Heart right ventricle (tissue), 16 donors: ENCODE measurements around the gene ANO1. TPM values are rescaled to one million over a fixed set of nuclear protein-coding genes. Genes with fewer than 3 reads are reported as not detected.

ENCODE experiments used
- ATAC-seq, 8 donors: fragments of 200-7000 bp; cut with Tn5 transposase; one replicate each; pipeline ENCODE4 v1.9.1; 2020; ENCODE audit warnings: mild to moderate bottlenecking in 8 of 8, moderate library complexity in 8 of 8, moderate number of reproducible peaks in 1 of 8
- DNase-seq, 2 donors: peaks; one replicate each; pipeline ENCODE4 v3.0.0-alpha.2; 2020
- H3K27ac ChIP-seq, 10 donors: fragments of 200-600 bp; sonication (generic) in 2 of 10; one replicate each; pipeline versions ENCODE4 v1.5.0 to v1.8.0; 2020 to 2022; ENCODE audit warnings: mild to moderate bottlenecking in 3 of 10
- H3K27me3 ChIP-seq, 7 donors: fragments of 200-600 bp; one replicate each; pipeline ENCODE4 v1.8.0; 2021 to 2022; ENCODE audit warnings: mild to moderate bottlenecking in 2 of 7
- H3K36me3 ChIP-seq, 9 donors: fragments of 200-600 bp; sonication (generic) in 1 of 9; one replicate each; pipeline versions ENCODE4 v1.5.0 to v1.8.0; 2020 to 2022; ENCODE audit warnings: mild to moderate bottlenecking in 2 of 9
- H3K4me1 ChIP-seq, 9 donors: fragments of 200-600 bp; sonication (generic) in 1 of 9; one replicate each; pipeline versions ENCODE4 v1.5.0 to v1.8.0; 2020 to 2022; ENCODE audit warnings: mild to moderate bottlenecking in 4 of 9
- H3K4me3 ChIP-seq, 10 donors: fragments of 200-600 bp; sonication (generic) in 2 of 10; one replicate each; pipeline versions ENCODE4 v1.5.0 to v1.8.0; 2020 to 2022; ENCODE audit warnings: mild to moderate bottlenecking in 7 of 10, moderate library complexity in 2 of 10
- H3K9me3 ChIP-seq, 11 donors: fragments of 200-600 bp in 10 of 11; sonication (generic) in 2 of 11; one replicate each; pipeline versions ENCODE4 v1.5.0 to v1.8.0; 2013 to 2022; ENCODE audit warnings: mild to moderate bottlenecking in 2 of 11, control low read depth in 1 of 11, moderate library complexity in 1 of 11
- CTCF ChIP-seq, 9 donors: fragments of 200-600 bp; sonication (generic) in 2 of 9; IDR thresholded peaks; one replicate each; pipeline versions ENCODE4 v1.5.0 to v1.8.0; 2021 to 2022; ENCODE audit warnings: antibody characterized with exemption in 9 of 9, mild to moderate bottlenecking in 5 of 9, moderate library complexity in 1 of 9
- WGBS, 2 donors: extraction: QIAGEN DNeasy Blood & Tissue Kit; methylation state at CpG; one replicate each; pipeline ENCODE4 v1.1.7; 2013; ENCODE audit warnings: inconsistent platforms in 1 of 2; 5-methylcytosine and 5-hydroxymethylcytosine counted together
- intact Hi-C, 10 donors: fragments of 100-400 bp; cut with DNase I; formaldehyde crosslinking; loops; one replicate each; pipeline versions ENCODE4 v1.11.1 to v1.14.2; 2022
- polyA plus RNA-seq, 2 donors: library from polyadenylated mRNA; stranded (reverse); fragments of 200-250 nt; gene quantifications; one replicate each; pipeline ENCODE4 v1.2.3, GENCODE V29; 2013
- total RNA-seq, 10 donors: library from RNA; stranded (reverse); fragmentation: NEBNext Ultra II Directional in 3 of 10; extraction: Animal tissue kit (Norgen Biotek cat#: 25700) in 3 of 10; gene quantifications; one replicate each; pipeline versions ENCODE4 v1.2.1 to v1.2.4, GENCODE V29; 2021 to 2023
- donor health status: Arrhythmogenic right ventricular cardiomyopathy.
- donor health status: ischemic (EF 13 %, LVEDD 7.1; RV severe dilation, severe dysfunction).
- donor health status: healthy with polysubstance abuse.
- donor health status: DM: no; HTN: yes; CAD: no.
- donor health status: DM: no; HTN: no; CAD: no.
- donor health status: ischemic (EF 25% LVEDD 6.9; RV normal size, moderate dysfunction).
- donor health status: ischemic (EF 25% LVEDD 5.7; RV mildly dilated, moderate dysfunction).
- donor health status: healthy.
- donor health status: DM: yes; HTN: yes; CAD: no.
- donor health status: Ischemic cardiomyopathy.
- donor health status: ischemic (EF 35%, LVEDD 5.7; RV mildly dilated, moderate dysfunction).
- donor health status: nonischemic (EF 11% LVEDD 7.7; RV severe dilation, severe dysfunction).
- donor health status: DM: yes; HTN: yes; CAD: no.
- donor health status: PGD.
- donor health status: ischemic (EF 29% LVEDD 5.4; RV normal size, mild dysfunction).
- donor health status: nonischemic (EF 23%, LVEDD 6.1; RV moderate dilation, normal function).

Gene ANO1
- total and polyA plus RNA-seq, 12 donors = 6.6 to 13.8 (median 9.7) TPM

GRCh38 chr11:70099578-70100279 is 21.6 kb downstream of the ANO1 start:
- DNase-seq = no peak

GRCh38 chr11:70100280-70100603 is 22.1 kb downstream of the ANO1 start:
- peak overlapping the region in 5 of 10 donors; percentile 20 to 73 (median 55) for H3K27ac ChIP-seq
- DNase-seq (no peak), ATAC-seq (no peak)
- H3K36me3 ChIP-seq = peaks cover 0 to 20% (median 0%) of the 10 kb centered on the region in 9 donors
- intact Hi-C loops = no loop called here
- peaks cover 0 to 58% (median 14%) of the 10 kb centered on the region in 9 donors for H3K4me1 ChIP-seq
- no peaks in the 10 kb centered on the region for H3K9me3 ChIP-seq
- no peak overlapping the region for H3K4me3 ChIP-seq
- no peaks in the 10 kb centered on the region for H3K27me3 ChIP-seq
- WGBS, 2 donors = 83 to 86% methylated on average over 8 of the region's 8 CpGs
- TF ChIP-seq CTCF (IDR thresholded peaks at IDR 0.05) = no peak

More at GRCh38 chr11:70099578-70100279, 21.6 kb downstream of the ANO1 start:
- H3K4me3 ChIP-seq = no peak overlapping the region
- no peak for TF ChIP-seq CTCF (IDR thresholded peaks at IDR 0.05)
- H3K27me3 ChIP-seq = no peaks in the 10 kb centered on the region
- H3K27ac ChIP-seq = peak overlapping the region in 9 of 10 donors; percentile 12 to 73 (median 45)
- peaks cover 0 to 58% (median 14%) of the 10 kb centered on the region in 9 donors for H3K4me1 ChIP-seq
- ATAC-seq = peak in 1 of 8 donors; percentile 9
- no peaks in the 10 kb centered on the region for H3K9me3 ChIP-seq
- H3K36me3 ChIP-seq = peaks cover 0 to 20% (median 0%) of the 10 kb centered on the region in 9 donors
- WGBS, 2 donors = 86 to 91% methylated on average over 16 of the region's 16 CpGs
- intact Hi-C loops = loop anchor here in 2 of 10 donors (10.0 kb wide), 2 partner anchors 165 to 175 kb away; no protein-coding TSS in a partner anchor

GRCh38 chr11:70100791-70101190 is 22.7 kb downstream of the ANO1 start:
- TF ChIP-seq CTCF (IDR thresholded peaks at IDR 0.05) = no peak
- no peaks in the 10 kb centered on the region for H3K9me3 ChIP-seq
- DNase-seq (no peak), ATAC-seq (no peak)
- H3K36me3 ChIP-seq = peaks cover 0 to 25% (median 0%) of the 10 kb centered on the region in 9 donors
- intact Hi-C loops = no loop called here
- H3K4me1 ChIP-seq = peaks cover 0 to 58% (median 14%) of the 10 kb centered on the region in 9 donors
- H3K4me3 ChIP-seq = no peak overlapping the region
- H3K27me3 ChIP-seq = no peaks in the 10 kb centered on the region
- H3K27ac ChIP-seq = peak overlapping the region in 3 of 10 donors; percentile 5 to 73 (median 55)
- WGBS, 2 donors = 84 to 91% methylated on average over 15 of the region's 15 CpGs

GRCh38 chr11:70103256-70103975 is 25.3 kb downstream of the ANO1 start:
- intact Hi-C loops = no loop called here
- no peak for TF ChIP-seq CTCF (IDR thresholded peaks at IDR 0.05)
- no peaks in the 10 kb centered on the region for H3K9me3 ChIP-seq
- no peak overlapping the region for H3K4me3 ChIP-seq
- peaks cover 0 to 42% (median 0%) of the 10 kb centered on the region in 9 donors for H3K36me3 ChIP-seq
- H3K4me1 ChIP-seq = peaks cover 0 to 37% (median 3%) of the 10 kb centered on the region in 9 donors
- DNase-seq (no peak), ATAC-seq (no peak)
- peak overlapping the region in 3 of 10 donors; percentile 6 to 71 (median 44) for H3K27ac ChIP-seq
- no peaks in the 10 kb centered on the region for H3K27me3 ChIP-seq
- WGBS, 2 donors = 87 to 92% methylated on average over 25 of the region's 25 CpGs
